ENCODE results near the gene NPC1L1.

NPC1L1 gene

DNA sequence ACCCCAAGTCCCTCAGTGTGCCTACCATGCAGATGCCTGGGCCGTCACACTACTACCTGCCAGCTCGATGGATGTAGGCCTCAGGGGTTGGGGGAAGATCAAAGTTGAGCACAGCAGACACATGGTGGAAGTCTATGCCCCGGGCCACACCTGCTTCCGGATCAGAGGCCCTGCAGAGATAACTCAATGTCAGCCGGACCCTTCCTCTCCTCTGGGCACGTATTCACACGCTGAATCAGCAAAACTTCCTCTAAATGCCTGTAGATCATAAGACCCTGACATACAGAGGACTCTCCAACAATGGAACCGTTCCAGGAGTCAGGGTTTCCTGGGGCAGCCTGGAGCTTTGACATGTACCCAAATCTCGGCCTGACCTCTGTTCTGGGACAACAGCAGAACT, 28.8 kb upstream of the NPC1L1 start:
- no peaks in the 10 kb centered on the region for H3K9me3 ChIP-seq (ENCODE audit: control insufficient read depth, insufficient read depth, low read length)
- H3K4me1 ChIP-seq (ENCODE audit: control insufficient read depth, low read length): peaks cover 18% of the 10 kb centered on the region
- H3K9me2 ChIP-seq (replicated peaks; ENCODE audit: control insufficient read depth, low read length): no peaks in the 10 kb centered on the region
- H4K20me1 ChIP-seq (ENCODE audit: control insufficient read depth, insufficient read depth, low read depth, low read length): peaks cover 5% of the 10 kb centered on the region; the same call in 1 of the 2 replicates
- H3K27me3 ChIP-seq (ENCODE audit: control insufficient read depth, low read length): no peaks in the 10 kb centered on the region
- H3K27ac ChIP-seq (ENCODE audit: low read depth, low read length): no peak overlapping the region
- peaks cover 92% of the 10 kb centered on the region for H3K36me3 ChIP-seq (ENCODE audit: control insufficient read depth, low read length)
- H3K79me2 ChIP-seq (ENCODE audit: control insufficient read depth, low read length): peaks cover 58% of the 10 kb centered on the region
- H3F3A ChIP-seq (ENCODE audit: control insufficient read depth, insufficient read depth): peaks cover 13% of the 10 kb centered on the region
- no peak for TF ChIP-seq EZH2phosphoT487 (IDR thresholded peaks at IDR 0.05; ENCODE audit: borderline replicate concordance, low read length)
- TF ChIP-seq, protein P1, sequence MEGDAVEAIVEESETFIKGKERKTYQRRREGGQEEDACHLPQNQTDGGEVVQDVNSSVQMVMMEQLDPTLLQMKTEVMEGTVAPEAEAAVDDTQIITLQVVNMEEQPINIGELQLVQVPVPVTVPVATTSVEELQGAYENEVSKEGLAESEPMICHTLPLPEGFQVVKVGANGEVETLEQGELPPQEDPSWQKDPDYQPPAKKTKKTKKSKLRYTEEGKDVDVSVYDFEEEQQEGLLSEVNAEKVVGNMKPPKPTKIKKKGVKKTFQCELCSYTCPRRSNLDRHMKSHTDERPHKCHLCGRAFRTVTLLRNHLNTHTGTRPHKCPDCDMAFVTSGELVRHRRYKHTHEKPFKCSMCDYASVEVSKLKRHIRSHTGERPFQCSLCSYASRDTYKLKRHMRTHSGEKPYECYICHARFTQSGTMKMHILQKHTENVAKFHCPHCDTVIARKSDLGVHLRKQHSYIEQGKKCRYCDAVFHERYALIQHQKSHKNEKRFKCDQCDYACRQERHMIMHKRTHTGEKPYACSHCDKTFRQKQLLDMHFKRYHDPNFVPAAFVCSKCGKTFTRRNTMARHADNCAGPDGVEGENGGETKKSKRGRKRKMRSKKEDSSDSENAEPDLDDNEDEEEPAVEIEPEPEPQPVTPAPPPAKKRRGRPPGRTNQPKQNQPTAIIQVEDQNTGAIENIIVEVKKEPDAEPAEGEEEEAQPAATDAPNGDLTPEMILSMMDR (IDR thresholded peaks at IDR 0.05; ENCODE audit: low read depth, low read length, poor library complexity, severe bottlenecking): no peak
- H3K4me3 ChIP-seq (ENCODE audit: low read length): no peak overlapping the region
- no peak overlapping the region for H3K4me2 ChIP-seq (ENCODE audit: low read length)

DNA sequence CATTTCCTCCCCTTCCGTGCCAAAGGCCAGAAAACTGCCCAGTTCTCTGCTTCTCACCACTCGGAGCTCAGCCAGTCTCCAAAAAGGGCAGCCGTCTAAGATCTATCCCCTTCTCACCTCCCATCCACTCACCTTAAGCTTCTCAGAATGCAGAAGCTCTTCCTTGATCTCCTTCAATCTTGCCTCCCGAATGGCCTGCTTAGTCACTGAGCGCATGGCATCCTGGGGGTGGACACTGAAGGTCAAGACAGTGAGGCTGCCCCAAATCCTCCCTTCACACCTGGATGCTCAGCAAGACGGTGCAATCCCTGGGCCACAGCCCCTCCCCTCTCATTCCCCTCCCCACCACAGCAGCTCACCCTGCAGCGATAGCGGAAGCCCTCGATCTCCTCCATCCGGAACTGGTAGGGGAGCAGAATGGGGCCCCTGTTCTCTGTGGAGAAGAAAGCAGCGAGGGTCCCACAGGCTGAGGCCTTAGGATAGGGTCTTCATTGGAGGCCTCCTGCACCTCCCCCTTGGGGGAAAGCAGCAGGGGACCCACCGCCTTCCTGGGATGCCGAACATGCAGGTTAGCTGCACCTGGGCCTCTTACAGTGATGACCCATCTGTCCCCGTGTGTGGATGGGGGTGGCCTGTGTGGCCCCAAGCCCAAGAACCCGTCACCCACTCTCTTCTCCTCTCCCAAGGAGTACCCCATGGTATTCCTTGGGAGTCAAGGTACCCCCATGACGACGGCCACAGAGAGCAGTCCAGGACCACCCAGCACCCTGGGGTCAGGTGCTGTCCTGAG, 27.8 kb upstream of the NPC1L1 start:
- no peak overlapping the region for H3K27ac ChIP-seq (ENCODE audit: low read depth, low read length)
- no peak overlapping the region for H3K4me2 ChIP-seq (ENCODE audit: low read length)
- no peak overlapping the region for H3K4me3 ChIP-seq (ENCODE audit: low read length)
- H3K36me3 ChIP-seq (ENCODE audit: control insufficient read depth, low read length): peaks cover 95% of the 10 kb centered on the region
- H3F3A ChIP-seq (ENCODE audit: control insufficient read depth, insufficient read depth): peaks cover 12% of the 10 kb centered on the region
- H3K27me3 ChIP-seq (ENCODE audit: control insufficient read depth, low read length): no peaks in the 10 kb centered on the region
- H3K9me3 ChIP-seq (ENCODE audit: control insufficient read depth, insufficient read depth, low read length): no peaks in the 10 kb centered on the region
- H3K79me2 ChIP-seq (ENCODE audit: control insufficient read depth, low read length): peaks cover 51% of the 10 kb centered on the region
- peaks cover 14% of the 10 kb centered on the region for H4K20me1 ChIP-seq (ENCODE audit: control insufficient read depth, insufficient read depth, low read depth, low read length)
- H3K4me1 ChIP-seq (ENCODE audit: control insufficient read depth, low read length): peaks cover 12% of the 10 kb centered on the region
- TF ChIP-seq, protein P1 (IDR thresholded peaks at IDR 0.05; ENCODE audit: low read depth, low read length, poor library complexity, severe bottlenecking): no peak
- no peak for TF ChIP-seq EZH2phosphoT487 (IDR thresholded peaks at IDR 0.05; ENCODE audit: borderline replicate concordance, low read length)
- H3K9me2 ChIP-seq (replicated peaks; ENCODE audit: control insufficient read depth, low read length): no peaks in the 10 kb centered on the region

DNA sequence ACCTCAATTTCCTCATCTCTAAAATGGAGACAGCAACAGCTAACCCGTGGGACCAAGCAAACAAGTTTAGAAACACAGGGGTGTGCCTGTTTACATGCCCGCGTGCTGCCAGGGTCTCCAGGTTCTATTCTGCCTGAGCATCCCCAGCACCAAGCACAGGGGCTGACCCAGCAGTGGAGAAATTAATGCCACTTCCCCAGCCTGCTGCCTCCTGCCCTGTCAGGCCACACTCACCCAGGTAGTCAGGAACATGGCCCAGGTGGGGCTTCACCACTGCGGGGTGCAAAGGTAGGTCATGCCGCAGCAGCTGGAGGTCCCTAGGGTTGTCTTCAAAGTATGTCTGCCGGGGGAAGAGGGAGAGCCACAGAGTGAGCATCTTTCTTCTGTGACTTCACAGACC, 26.8 kb upstream of the NPC1L1 start:
- Histone ChIP-seq H3K9me2 (replicated peaks; ENCODE audit: control insufficient read depth, low read length) (no peaks in the 10 kb centered on the region), H3K36me3 (ENCODE audit: control insufficient read depth, low read length) (peaks cover 88% of the 10 kb centered on the region), H3K4me2 (ENCODE audit: low read length) (no peak overlapping the region), H4K20me1 (ENCODE audit: control insufficient read depth, insufficient read depth, low read depth, low read length) (peaks cover 14% of the 10 kb centered on the region), H3K9me3 (ENCODE audit: control insufficient read depth, insufficient read depth, low read length) (no peaks in the 10 kb centered on the region), H3K27ac (ENCODE audit: low read depth, low read length) (no peak overlapping the region), H3K4me1 (ENCODE audit: control insufficient read depth, low read length) (peaks cover 10% of the 10 kb centered on the region), H3K79me2 (ENCODE audit: control insufficient read depth, low read length) (peaks cover 40% of the 10 kb centered on the region), H3F3A (ENCODE audit: control insufficient read depth, insufficient read depth) (peaks cover 12% of the 10 kb centered on the region), H3K4me3 (ENCODE audit: low read length) (no peak overlapping the region), H3K27me3 (ENCODE audit: control insufficient read depth, low read length) (no peaks in the 10 kb centered on the region)
- TF ChIP-seq, protein P1 (IDR thresholded peaks at IDR 0.05; ENCODE audit: low read depth, low read length, poor library complexity, severe bottlenecking): no peak

Data from DOHH2 (cell line).